Vagina (tissue), 2 donors: Measurements from ENCODE around the gene SLC6A6. TPM values are rescaled to one million over a fixed set of nuclear protein-coding genes. Genes with fewer than 3 reads are reported as not detected.
A peak's percentile ranks its signal among the peaks of the same experiment; 100 is the strongest.

Source experiments
- DNase-seq, 2 donors: peaks; one replicate each; pipeline ENCODE4 v3.0.0-alpha.2; 2017; ENCODE audit errors: extremely low spot score in 2 of 2
- H3K27ac ChIP-seq: fragments of 200-600 bp; sonication (generic); one replicate; pipeline ENCODE4 v1.5.1; 2019
- H3K27me3 ChIP-seq: fragments of 200-600 bp; sonication (generic); one replicate; pipeline ENCODE4 v1.5.1; 2019
- H3K36me3 ChIP-seq, 2 donors: fragments of 200-600 bp; sonication (generic); one replicate each; pipeline ENCODE4 v1.5.1; 2017 to 2019
- H3K4me1 ChIP-seq: fragments of 200-600 bp; sonication (generic); one replicate; pipeline ENCODE4 v1.5.1; 2019
- H3K4me3 ChIP-seq, 2 donors: fragments of 200-600 bp; sonication (generic); 1 replicate in 1 of 2; 2 replicates in 1 of 2; pipeline ENCODE4 v1.5.1; 2016 to 2019
- H3K9me3 ChIP-seq: fragments of 200-600 bp; sonication (generic); one replicate; pipeline ENCODE4 v1.5.1; 2019
- POLR2A ChIP-seq, 2 donors: fragments of 450-650 bp; IDR thresholded peaks; one replicate each; pipeline ENCODE4 v1.6.1; 2017; ENCODE audit warnings: antibody characterized with exemption in 2 of 2, mild to moderate bottlenecking in 2 of 2, moderate library complexity in 2 of 2
- POLR2AphosphoS5 ChIP-seq, 2 donors: sonication (generic); formaldehyde crosslinking; IDR thresholded peaks; one replicate each; pipeline ENCODE4 v1.9.0; 2017; ENCODE audit warnings: antibody characterized with exemption in 2 of 2, mild to moderate bottlenecking in 2 of 2, low read depth in 1 of 2; ENCODE audit not compliant: insufficient read depth in 1 of 2
- intact Hi-C: fragments of 100-400 bp; cut with DNase I; formaldehyde crosslinking; loops from one replicate; pipeline ENCODE4 v1.15.1; 2023
- total RNA-seq: library from RNA; depleted of rRNA; stranded (reverse); fragments of >200 nt; gene quantifications from one replicate; pipeline ENCODE4 v1.2.3, GENCODE V29; 2016
- TF ChIP-seq, protein P1 (sequence below), 3 experiments: fragments of 450-650 bp in 2 of 3; fragments of 200-600 bp in 1 of 3; sonication (generic) in 1 of 3; IDR thresholded peaks; one replicate each; pipeline ENCODE4 v1.5.1; 2017 to 2019; ENCODE audit warnings: antibody characterized with exemption in 3 of 3, mild to moderate bottlenecking in 2 of 3, moderate library complexity in 2 of 3

SLC6A6 gene
- total RNA-seq, 1 donor from 2014 or later = 30.7 TPM

DNA sequence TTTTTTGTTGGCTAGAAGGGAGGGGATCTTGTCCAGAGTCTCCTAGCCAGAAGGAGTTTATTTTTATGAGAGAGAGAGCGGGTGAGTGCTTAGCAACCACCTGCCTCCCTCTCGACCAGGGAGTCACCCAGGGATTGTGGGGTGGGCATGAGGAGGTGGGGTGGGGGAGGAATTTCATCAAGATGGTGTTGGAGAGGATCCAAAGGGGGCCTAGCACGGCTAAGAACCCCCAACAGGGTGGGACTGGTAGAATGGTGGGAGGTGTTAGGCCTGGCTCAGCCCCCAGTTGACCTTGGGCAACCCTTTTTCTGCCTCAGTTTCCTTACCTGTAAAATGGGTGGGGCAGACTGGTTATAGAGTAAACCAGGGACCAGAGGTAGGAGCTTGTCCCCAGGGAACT lies 1.8 kb downstream of the SLC6A6 start:
- Histone ChIP-seq H3K9me3 (no peaks in the 10 kb centered on the region), H3K36me3 (no peaks in the 10 kb centered on the region), H3K27ac (peak overlapping the region; percentile 81), H3K27me3 (no peaks in the 10 kb centered on the region), H3K4me1 (peaks cover 45% of the 10 kb centered on the region), H3K4me3 (peak overlapping the region; percentile 68 to 89)
- no peak for DNase-seq
- intact Hi-C loops = loop anchor here (2.0 kb wide), 1 partner anchor 49 kb away; no protein-coding TSS in a partner anchor
- TF ChIP-seq POLR2A (IDR thresholded peaks at IDR 0.05) = no peak
- TF ChIP-seq POLR2AphosphoS5 (IDR thresholded peaks at IDR 0.05; ENCODE audit: insufficient read depth in 1 of 2, low read depth in 1 of 2) = no peak
- TF ChIP-seq, protein P1, sequence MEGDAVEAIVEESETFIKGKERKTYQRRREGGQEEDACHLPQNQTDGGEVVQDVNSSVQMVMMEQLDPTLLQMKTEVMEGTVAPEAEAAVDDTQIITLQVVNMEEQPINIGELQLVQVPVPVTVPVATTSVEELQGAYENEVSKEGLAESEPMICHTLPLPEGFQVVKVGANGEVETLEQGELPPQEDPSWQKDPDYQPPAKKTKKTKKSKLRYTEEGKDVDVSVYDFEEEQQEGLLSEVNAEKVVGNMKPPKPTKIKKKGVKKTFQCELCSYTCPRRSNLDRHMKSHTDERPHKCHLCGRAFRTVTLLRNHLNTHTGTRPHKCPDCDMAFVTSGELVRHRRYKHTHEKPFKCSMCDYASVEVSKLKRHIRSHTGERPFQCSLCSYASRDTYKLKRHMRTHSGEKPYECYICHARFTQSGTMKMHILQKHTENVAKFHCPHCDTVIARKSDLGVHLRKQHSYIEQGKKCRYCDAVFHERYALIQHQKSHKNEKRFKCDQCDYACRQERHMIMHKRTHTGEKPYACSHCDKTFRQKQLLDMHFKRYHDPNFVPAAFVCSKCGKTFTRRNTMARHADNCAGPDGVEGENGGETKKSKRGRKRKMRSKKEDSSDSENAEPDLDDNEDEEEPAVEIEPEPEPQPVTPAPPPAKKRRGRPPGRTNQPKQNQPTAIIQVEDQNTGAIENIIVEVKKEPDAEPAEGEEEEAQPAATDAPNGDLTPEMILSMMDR (IDR thresholded peaks at IDR 0.05) = no peak

DNA sequence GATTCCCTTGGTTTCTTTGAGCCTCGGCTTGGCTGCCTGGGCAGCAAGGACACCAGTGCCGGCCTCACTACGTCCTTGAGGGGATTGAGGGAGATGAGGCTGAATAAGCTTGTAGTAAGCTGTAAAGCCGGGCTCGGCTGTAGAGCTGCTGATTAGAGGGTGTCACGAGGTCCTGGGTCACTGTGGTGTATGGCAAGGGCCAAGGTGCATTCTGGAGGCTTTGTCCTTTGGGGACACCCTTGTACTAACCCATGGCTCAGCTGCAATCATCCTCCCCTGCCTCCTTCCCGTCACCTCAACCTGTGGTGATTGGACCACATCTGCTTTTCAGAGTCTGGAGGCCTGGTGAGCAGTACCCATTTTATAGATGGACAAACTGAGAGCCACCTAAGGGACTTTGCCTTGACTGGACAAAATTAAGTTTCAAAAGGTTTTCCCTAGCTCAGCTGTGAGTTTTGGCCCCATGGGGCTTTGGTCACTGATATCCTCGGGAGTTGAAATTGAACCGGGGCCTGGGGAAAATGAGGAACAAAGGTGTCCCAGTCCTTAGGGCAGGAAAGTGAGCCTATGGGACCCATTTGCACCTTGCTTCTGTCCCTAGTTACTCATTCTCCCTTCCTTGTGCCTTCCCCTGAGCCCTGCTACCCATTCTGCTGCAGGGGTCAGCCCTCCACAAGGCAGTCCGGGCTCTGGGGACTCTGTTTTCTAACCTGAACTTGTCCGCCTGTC lies 2.4 kb downstream of the SLC6A6 start:
- intact Hi-C loops = loop anchor here (2.0 kb wide), 1 partner anchor 48 kb away; no protein-coding TSS in a partner anchor
- peaks cover 45% of the 10 kb centered on the region for H3K4me1 ChIP-seq

DNA sequence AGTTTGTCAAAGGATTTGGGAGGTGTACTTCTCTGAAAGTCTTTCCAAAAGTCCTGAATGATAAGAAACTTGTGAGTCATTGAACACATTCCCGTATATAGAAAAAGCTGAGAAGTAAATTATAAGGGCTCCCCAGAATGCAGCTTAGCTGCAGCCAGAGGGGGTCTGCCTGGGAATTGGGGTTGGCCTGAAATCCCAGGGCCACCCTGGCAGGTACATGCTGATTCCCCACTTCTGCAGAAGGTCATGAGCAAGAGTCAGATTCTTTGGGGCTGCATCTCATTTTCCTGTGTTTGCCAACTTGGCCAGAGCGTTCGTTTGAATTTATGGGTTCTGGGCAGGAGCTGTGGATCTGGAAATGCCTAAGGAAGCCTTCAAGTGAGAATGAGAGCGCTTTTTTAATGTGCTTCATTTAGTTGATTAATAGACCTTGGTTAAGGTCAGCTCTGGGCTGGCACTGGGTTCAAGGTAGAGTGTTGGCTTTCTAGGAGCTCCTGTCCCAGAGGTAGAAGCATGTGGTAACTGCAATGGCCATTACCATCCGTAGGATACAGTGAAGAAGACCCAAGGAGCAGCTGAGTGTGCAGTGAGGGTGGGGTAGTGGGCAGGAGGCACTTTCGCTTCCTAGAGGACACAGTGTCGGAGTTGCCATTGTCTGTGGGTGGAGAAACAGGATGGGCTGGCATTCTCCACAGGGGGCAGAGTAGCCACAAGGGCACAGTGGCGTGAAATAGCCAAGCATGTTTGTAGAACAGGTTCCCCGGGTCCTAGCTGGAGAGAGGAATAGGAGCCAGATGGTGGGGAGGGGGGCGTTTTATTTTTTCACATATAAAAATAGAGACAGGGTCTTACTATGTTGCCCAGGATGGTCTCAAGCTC lies 3.2 kb downstream of the SLC6A6 start:
- intact Hi-C loops = loop anchor here (2.0 kb wide), 1 partner anchor 47 kb away; no protein-coding TSS in a partner anchor
- Histone ChIP-seq H3K4me1 (peaks cover 50% of the 10 kb centered on the region), H3K27me3 (no peaks in the 10 kb centered on the region), H3K9me3 (no peaks in the 10 kb centered on the region), H3K36me3 (no peaks in the 10 kb centered on the region), H3K27ac (peak overlapping the region; percentile 45), H3K4me3 (peak overlapping the region in 1 of 2 donors; percentile 68)
- no peak for DNase-seq
- TF ChIP-seq, protein P1 (IDR thresholded peaks at IDR 0.05) = no peak
- TF ChIP-seq POLR2A (IDR thresholded peaks at IDR 0.05) (no peak), POLR2AphosphoS5 (IDR thresholded peaks at IDR 0.05; ENCODE audit: insufficient read depth in 1 of 2, low read depth in 1 of 2) (no peak)

More for the DNA sequence above, 2.4 kb downstream of the SLC6A6 start:
- Histone ChIP-seq H3K27me3 (no peaks in the 10 kb centered on the region), H3K36me3 (no peaks in the 10 kb centered on the region), H3K4me3 (peak overlapping the region; percentile 68 to 89), H3K9me3 (no peaks in the 10 kb centered on the region), H3K27ac (peak overlapping the region; percentile 81)
- TF ChIP-seq, protein P1 (IDR thresholded peaks at IDR 0.05) = no peak
- TF ChIP-seq POLR2AphosphoS5 (IDR thresholded peaks at IDR 0.05; ENCODE audit: insufficient read depth in 1 of 2, low read depth in 1 of 2) (no peak), POLR2A (IDR thresholded peaks at IDR 0.05) (no peak)
- no peak for DNase-seq

DNA sequence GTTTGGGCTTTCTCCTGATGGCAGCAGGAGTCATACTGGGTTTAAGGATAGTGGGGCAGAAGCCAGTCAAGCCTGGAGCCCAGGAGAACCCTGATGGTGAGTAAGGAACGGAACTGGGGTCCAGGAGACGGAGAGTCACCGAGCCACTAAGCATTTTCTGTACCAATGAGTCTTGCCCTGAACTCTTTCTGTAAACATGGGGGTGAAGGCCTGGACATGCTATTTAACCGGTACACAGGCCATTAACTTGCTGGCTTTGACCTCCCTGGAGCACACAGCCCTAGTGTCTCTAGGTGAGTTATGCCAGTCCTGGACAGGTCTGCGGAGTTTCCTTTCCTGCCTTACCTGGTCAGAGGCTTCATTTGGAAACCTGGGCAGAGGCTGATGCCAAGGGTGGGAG lies 3.9 kb downstream of the SLC6A6 start:
- intact Hi-C loops = no loop called here
- peaks cover 57% of the 10 kb centered on the region for H3K4me1 ChIP-seq

More for the DNA sequence above, 3.9 kb downstream of the SLC6A6 start:
- Histone ChIP-seq H3K4me3 (no peak overlapping the region), H3K36me3 (no peaks in the 10 kb centered on the region), H3K27ac (no peak overlapping the region), H3K9me3 (no peaks in the 10 kb centered on the region), H3K27me3 (no peaks in the 10 kb centered on the region)
- TF ChIP-seq, protein P1 (IDR thresholded peaks at IDR 0.05) = no peak
- no peak for TF ChIP-seq POLR2A (IDR thresholded peaks at IDR 0.05)
- no peak for TF ChIP-seq POLR2AphosphoS5 (IDR thresholded peaks at IDR 0.05; ENCODE audit: insufficient read depth in 1 of 2, low read depth in 1 of 2)
- no peak for DNase-seq
